Tibial nerve (tissue), 3 donors: Measurements from ENCODE around the gene DENND1A.

Experiments
- CTCF ChIP-seq, 5 experiments: fragments of 200-600 bp in 3 of 5; fragments of 450-650 bp in 2 of 5; sonication (generic) in 3 of 5; IDR thresholded peaks; one replicate each; pipeline ENCODE4 v1.5.1; 2016 to 2019; ENCODE audit warnings: antibody characterized with exemption in 5 of 5, mild to moderate bottlenecking in 3 of 5, moderate library complexity in 2 of 5
- POLR2A ChIP-seq, 2 donors: fragments of 450-650 bp; IDR thresholded peaks; one replicate each; pipeline ENCODE4 v1.6.1; 2017; ENCODE audit warnings: antibody characterized with exemption in 2 of 2, mild to moderate bottlenecking in 2 of 2, moderate library complexity in 2 of 2

- no peak for TF ChIP-seq CTCF (IDR thresholded peaks at IDR 0.05)
- TF ChIP-seq POLR2A (IDR thresholded peaks at IDR 0.05) = no peak
These were observed 406.9 kb downstream of the DENND1A start for GRCh38 chr9:123523001-123523400.
